GM15510 (cell line): ENCODE measurements around the gene TXLNG.

Source experiments
- POLR2A ChIP-seq: IDR thresholded peaks from 3 replicates; pipeline ENCODE4 v1.6.1; 2011; ENCODE audit warnings: borderline replicate concordance; ENCODE audit not compliant: insufficient read length; ENCODE audit errors: extremely low read depth

The TXLNG gene

DNA sequence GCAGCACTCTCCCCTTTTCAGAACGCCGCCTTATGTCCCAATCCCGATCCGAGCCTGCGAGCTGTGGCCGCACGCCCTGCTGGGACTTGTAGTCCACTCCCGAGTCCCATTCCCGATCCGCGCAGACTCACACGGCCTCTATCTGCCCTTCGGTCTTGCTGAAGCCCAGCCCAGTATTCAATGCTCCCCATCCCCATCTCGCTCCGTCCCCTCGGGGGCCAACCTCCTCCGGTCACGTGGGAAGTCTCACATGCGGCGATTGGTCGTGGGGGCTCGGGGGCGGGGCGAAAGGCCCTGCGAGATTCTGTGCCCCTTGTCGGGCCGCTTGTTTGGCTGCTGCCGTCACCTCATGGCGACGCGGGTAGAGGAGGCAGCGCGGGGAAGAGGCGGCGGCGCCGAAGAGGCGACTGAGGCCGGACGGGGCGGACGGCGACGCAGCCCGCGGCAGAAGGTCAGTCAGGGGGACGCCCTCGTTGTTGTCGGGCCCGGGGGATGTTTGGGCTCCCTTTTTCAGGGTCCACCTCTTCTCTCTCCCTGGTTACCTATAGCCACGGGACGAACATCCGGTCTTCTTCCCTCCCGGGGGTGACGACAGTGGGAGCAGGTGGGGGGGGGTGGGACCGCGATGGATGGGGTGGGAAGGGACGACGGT lies at the start of gene TXLNG:
TXLNG (plus strand) TSS at position 328 of the 652 bp plus-strand sequence; CDS start at position 350, 22 bp downstream.
- peak; percentile 89 for TF ChIP-seq POLR2A

DNA sequence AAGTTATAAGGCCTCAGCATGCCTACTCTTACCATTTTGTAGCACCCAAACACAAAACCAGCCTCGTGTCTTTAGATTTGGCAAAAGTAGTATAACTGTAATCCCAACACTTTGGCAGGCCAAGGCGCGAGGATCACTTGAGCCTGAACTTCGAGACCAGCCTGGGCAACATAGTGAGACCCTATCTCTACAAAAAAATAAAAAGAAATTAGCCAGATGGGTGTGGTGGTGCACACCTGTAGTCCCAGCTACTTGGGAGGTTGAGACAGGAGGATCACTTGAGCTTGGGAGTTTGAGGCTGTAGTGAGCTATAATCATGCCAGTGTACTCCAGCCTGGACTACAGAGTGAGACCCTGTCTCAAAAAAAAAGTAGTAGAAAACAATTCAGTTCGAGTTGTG lies 49.2 kb upstream of the TXLNG start:
- no peak for TF ChIP-seq POLR2A

DNA sequence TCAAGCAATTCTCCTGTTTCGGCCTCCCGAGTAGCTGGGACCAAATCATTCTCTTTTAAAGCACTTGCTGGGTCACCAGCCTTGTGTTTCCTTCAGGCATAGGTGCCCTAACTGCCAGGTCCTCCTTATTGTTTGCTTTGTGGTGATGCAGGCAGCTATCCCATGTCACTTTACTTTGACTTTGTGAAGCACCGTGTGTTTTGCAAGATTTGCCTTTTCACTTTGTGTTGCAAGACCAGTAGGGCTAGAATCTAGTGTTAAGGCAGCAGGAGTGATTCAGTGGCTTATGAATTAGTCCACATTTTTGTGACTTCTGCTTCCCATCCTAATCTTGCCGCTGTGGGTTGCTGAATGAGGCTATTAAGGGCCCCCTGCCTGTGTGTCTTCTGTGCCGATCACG lies 46.7 kb upstream of the TXLNG start:
- no peak for TF ChIP-seq POLR2A

DNA sequence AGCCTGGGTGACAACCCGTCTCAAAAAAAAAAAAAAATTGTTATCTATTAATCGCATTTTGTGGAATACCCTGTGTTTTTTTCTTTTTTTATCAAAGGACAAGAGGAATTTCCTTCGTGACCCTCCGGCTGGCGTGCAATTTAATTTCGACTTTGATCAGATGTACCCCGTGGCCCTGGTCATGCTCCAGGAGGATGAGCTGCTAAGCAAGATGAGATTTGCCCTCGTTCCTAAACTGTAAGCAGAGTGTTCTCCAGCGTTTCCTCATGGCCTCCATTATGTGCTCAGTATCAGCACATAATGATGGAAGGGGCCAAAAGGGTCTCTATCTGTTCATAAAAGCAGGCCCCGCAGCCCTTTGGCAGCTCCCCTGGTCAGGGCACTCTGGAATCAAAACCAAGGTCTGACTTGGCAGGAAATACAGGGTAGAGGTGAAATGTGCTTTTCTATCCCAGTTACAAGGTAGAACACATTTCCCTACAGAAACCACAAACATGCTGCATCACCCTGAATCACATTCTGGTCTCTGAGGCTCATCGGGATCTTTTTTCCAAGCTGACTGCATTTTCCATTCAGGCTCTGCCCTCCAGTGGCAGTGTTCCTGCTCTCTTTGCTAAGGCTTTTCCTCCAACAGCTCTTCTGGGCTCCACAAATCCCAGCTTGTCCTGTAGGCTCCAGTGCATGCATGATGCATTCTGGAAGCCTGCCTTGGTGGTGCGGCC lies 42.5 kb upstream of the TXLNG start:
- TF ChIP-seq POLR2A, result no peak

DNA sequence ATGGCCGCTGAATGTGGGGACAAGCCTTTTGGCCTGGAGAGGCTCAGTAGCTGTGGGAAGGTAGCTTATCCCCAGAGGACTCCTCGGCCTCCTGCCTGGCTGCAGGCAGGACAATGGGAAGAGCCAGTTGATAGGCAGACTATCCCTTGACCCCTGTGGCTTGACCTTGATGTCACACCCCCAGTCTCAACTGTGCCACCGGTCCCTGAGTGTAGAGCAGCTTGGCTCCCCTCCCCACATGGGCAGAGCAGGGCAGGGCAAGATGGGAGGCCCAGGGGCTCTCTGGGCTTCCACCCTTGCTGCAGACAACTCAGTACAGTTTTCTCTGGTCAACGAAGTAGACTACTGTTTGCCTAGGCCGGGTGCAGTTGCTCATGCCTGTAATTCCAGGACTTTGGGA lies 41.2 kb upstream of the TXLNG start:
- no peak for TF ChIP-seq POLR2A

GRCh38 chrX:16745659-16746058 lies 40.6 kb upstream of the TXLNG start:
- no peak for TF ChIP-seq POLR2A

GRCh38 chrX:16748425-16748824 lies 37.8 kb upstream of the TXLNG start:
- TF ChIP-seq POLR2A, result no peak

- no peak for TF ChIP-seq POLR2A
Measured at GRCh38 chrX:16750136-16750535, 36.1 kb upstream of the TXLNG start.

- TF ChIP-seq POLR2A, result no peak
Measured at GRCh38 chrX:16754019-16754418, 32.2 kb upstream of the TXLNG start.

DNA sequence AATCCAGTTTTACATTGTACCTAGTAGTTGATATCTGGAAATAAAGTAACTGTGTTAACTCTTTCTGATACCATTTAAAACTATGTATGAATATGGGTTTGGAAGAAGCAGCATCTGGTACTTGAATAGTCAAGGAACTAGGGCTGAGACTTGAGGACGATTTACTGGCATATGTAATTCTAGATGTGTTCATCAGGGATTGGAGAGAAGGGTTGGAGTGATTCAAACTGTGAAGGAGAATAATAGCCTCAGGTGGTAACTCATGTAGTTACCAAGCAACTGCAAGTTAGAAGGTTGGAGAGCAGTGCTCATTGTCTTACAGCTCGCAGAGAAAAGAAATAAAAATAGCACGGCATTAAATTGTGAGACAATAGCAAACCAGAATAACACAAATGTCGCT lies 29.5 kb upstream of the TXLNG start:
- no peak for TF ChIP-seq POLR2A

DNA sequence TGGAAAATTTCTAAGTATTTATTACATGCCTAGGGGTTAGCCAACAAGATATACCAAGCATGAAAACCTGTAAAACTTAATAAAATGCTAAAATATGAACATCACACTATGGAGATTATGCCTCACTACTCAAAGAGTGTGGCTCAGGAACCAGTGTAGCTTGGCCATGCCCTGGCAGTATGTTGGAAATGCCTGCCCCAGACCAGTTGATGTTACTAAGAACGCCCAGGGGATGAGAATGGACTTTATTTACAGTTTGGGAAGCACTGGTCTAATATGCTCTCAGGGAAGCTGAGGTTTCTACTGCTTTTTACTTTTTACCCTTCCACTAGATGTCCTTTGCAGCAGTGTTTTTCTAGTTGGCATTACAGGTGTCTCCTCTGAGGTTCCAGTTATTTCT lies 23.7 kb upstream of the TXLNG start:
- TF ChIP-seq POLR2A, result no peak

DNA sequence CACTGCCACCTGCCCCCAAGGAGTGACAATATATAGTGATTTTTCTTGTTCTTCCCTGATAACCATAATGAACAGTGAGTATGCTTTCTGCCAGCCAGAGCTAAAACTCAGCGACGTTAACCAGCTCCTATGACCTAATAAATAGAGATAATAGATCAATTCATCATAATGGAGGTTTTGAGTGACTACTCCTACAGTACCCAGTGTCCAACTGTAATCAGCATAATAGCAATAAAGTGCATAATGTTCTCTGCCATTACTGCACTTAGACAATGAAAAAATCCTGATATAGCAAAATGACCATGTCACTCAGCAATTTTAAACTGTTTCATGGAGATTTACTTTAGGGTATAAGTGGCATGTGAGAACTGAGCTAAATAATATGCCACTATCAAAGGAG lies 20.7 kb upstream of the TXLNG start:
- TF ChIP-seq POLR2A, result no peak

DNA sequence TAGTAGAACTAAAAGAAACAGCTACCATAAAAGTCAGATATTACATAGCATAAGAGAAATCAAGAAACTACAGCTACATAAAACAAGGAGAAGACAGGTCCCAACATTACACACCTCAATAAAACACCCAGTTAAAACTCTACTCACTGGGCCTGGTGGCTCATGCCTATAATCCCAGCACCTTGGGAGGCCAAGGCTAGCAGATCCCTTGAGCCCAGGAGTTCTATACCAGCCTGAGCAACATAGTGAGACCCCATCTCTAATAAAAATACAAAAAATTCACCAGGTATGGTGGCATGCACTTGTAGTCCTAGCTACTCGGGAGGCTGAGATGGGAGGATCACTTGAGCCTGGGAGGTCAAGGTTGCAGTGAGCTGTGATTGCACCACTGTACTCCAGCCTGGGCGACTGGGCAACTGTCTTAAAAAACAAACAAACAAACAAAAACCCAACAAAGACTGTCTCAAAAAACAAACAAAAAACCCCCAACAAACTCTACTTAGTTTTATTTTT lies 15.2 kb upstream of the TXLNG start:
- no peak for TF ChIP-seq POLR2A

DNA sequence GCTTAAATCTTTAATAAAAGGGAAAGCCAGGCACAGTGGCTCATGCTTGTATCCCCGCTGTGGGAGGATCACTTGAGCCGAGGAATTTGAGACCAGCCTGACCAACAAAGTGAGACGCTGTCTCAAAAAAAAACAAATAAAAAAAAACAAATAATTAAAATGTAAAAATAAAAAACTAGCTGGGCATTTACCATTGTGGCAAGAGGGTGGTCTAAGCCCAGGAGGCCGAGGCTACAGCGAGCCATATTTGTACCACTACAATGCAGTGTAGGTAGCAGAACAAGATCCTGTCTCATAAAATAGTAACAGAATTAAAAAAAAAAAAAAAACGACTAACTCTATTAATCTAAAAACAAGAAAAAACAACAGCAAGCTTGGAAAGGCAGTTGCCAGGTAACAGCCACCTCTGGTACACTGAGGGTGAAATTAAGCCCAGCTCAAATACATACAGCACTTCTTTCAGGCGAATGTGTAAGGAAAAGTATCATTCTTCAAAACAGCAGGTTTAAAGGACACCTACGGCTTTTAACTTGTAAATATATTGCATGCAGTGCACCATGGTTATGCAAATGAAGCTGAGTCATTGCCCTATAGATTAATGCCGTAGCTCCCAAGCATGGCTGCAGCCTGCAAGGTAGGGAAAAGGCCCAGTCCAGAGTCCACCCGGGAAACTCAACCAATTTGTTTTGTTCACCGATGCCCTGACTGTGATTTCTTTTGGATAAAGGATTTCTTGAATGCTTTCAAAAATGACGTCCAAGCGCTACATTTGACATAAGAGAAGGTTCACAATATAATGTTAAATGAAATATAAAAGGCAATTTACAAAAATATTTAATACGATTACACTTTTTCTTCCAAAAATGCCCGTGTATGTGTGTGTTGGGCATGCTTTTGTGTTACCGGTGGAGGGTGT lies 14.5 kb upstream of the TXLNG start:
- TF ChIP-seq POLR2A, result no peak

GRCh38 chrX:16772460-16772859 lies 13.8 kb upstream of the TXLNG start:
- TF ChIP-seq POLR2A, result no peak

- no peak for TF ChIP-seq POLR2A
Measured at GRCh38 chrX:16774746-16775145, 11.5 kb upstream of the TXLNG start.

GRCh38 chrX:16778545-16778944 lies 7.7 kb upstream of the TXLNG start:
- no peak for TF ChIP-seq POLR2A
